ENCODE data around the gene GLOD4.

- TF ChIP-seq CTCF (IDR thresholded peaks at IDR 0.05) (no peak), POLR2A (IDR thresholded peaks at IDR 0.05) (no peak)
These were observed 22.1 kb downstream of the GLOD4 start for GRCh38 chr17:759964-760363.
